ENCODE results near the gene PNRC1. TPM values are rescaled to one million over a fixed set of nuclear protein-coding genes. Genes with fewer than 3 reads are reported as not detected.

Gene PNRC1
- total and polyA plus RNA-seq, 2 of the 4 experiments (the other 2 are of a cell fraction) = 6.5 to 8.1 TPM

DNA sequence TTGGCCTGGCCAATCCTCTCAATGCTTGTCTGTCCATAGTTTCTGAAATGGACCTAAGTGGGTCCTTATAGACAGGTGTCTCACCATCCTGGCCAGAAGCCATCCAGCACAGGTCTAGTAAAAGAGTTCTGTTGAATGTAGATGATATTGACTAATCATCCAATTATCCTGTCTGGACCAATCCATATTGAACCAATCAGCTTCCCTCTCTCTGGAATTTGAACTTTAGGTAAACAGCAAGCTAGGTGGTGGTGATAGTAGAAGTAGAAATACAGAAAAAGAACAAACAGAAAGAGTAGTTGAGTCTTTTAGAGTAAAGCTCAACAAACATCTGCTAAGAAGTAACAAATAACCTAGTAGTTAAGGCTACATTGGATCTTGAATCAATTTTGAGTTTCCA, 9.5 kb upstream of the PNRC1 start:
- H2BK20ac ChIP-seq (ENCODE audit: low read depth, low read length) = no peak overlapping the region
- DNase-seq (no peak), ATAC-seq (ENCODE audit: low read depth) (no peak)
- no peak overlapping the region for H2AK9ac ChIP-seq (replicated peaks; ENCODE audit: low read depth, low read length, poor library complexity)
- H3K9ac ChIP-seq (ENCODE audit: low read depth, low read length) = no peak overlapping the region
- H3K4me3 ChIP-seq (ENCODE audit: insufficient read depth, low read depth, low read length) = no peak overlapping the region
- H4K91ac ChIP-seq (ENCODE audit: insufficient read depth, low read depth, low read length) = no peak overlapping the region
- peaks cover 19% of the 10 kb centered on the region for H3K27me3 ChIP-seq (ENCODE audit: control insufficient read depth, insufficient read depth, low read length)
- H4K20me1 ChIP-seq (ENCODE audit: insufficient read depth, low read length) = no peaks in the 10 kb centered on the region
- H4K5ac ChIP-seq (ENCODE audit: low read depth, low read length) = no peak overlapping the region
- H2AK5ac ChIP-seq (ENCODE audit: low read depth, low read length) = no peak overlapping the region
- no peak overlapping the region for H2BK5ac ChIP-seq (ENCODE audit: low read depth, low read length, poor library complexity, severe bottlenecking)
- H3K18ac ChIP-seq (ENCODE audit: low read depth, low read length) = no peak overlapping the region
- no peak overlapping the region for H3K56ac ChIP-seq (ENCODE audit: extremely low read depth, insufficient read depth, low read length)
- H3K9me3 ChIP-seq (ENCODE audit: control insufficient read depth, insufficient read depth, low read length) = no peaks in the 10 kb centered on the region
- no peak overlapping the region for H4K8ac ChIP-seq (ENCODE audit: low read depth in 2 of 2, low read length in 2 of 2)
- H3K4ac ChIP-seq (ENCODE audit: low read depth, low read length) = no peak overlapping the region
- no peak overlapping the region for H2BK120ac ChIP-seq (ENCODE audit: low read depth, low read length)
- dilution Hi-C loops (cut with HindIII; ENCODE audit: low sequenced_read_pairs, unreplicated experiment) = no loop called here
- in situ Hi-C loops (cut with MboI; ENCODE audit: low sequenced_read_pairs) = loop anchor here (10.0 kb wide), 1 partner anchor 86 kb away; no protein-coding TSS in a partner anchor
- H2AFZ ChIP-seq (replicated peaks; ENCODE audit: low read length, poor library complexity) = no peak overlapping the region
- CTCF ChIA-PET = interaction anchor here (0.7 kb wide), 1 partner anchor 51 kb away, joined by 3 read pairs; no protein-coding TSS in a partner anchor
- TF ChIP-seq MAZ (IDR thresholded peaks at IDR 0.05; ENCODE audit: borderline replicate concordance, low read depth, low read length) (no peak), MAFK (IDR thresholded peaks at IDR 0.05; ENCODE audit: low read depth, low read length) (no peak), NFE2L2 (IDR thresholded peaks at IDR 0.05; ENCODE audit: low read depth, low read length) (no peak), CEBPB (IDR thresholded peaks at IDR 0.05; ENCODE audit: low read depth, low read length) (no peak), CHD1 (IDR thresholded peaks at IDR 0.05; ENCODE audit: low read depth, low read length) (no peak), RAD21 (IDR thresholded peaks at IDR 0.05; ENCODE audit: low read length) (no peak), FOS (IDR thresholded peaks at IDR 0.05; ENCODE audit: low read depth, low read length) (no peak), BHLHE40 (IDR thresholded peaks at IDR 0.05; ENCODE audit: low read depth, low read length) (no peak), RFX5 (IDR thresholded peaks at IDR 0.05; ENCODE audit: low read depth, low read length) (no peak), POLR2A (IDR thresholded peaks at IDR 0.05; ENCODE audit: low read depth, low read length) (no peak), CTCF (conservative IDR thresholded peaks at IDR 0.05; ENCODE audit: low read depth, low read length) (no peak), SMC3 (IDR thresholded peaks at IDR 0.05; ENCODE audit: low read depth, low read length) (no peak), RCOR1 (IDR thresholded peaks at IDR 0.05; ENCODE audit: insufficient replicate concordance, low read length) (no peak), MXI1 (IDR thresholded peaks at IDR 0.05; ENCODE audit: borderline replicate concordance, low read depth, low read length) (no peak)
- TF ChIP-seq, protein P1, sequence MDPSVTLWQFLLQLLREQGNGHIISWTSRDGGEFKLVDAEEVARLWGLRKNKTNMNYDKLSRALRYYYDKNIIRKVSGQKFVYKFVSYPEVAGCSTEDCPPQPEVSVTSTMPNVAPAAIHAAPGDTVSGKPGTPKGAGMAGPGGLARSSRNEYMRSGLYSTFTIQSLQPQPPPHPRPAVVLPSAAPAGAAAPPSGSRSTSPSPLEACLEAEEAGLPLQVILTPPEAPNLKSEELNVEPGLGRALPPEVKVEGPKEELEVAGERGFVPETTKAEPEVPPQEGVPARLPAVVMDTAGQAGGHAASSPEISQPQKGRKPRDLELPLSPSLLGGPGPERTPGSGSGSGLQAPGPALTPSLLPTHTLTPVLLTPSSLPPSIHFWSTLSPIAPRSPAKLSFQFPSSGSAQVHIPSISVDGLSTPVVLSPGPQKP (IDR thresholded peaks at IDR 0.05; ENCODE audit: borderline replicate concordance, low read depth, low read length) = no peak
- TF ChIP-seq, protein P2, sequence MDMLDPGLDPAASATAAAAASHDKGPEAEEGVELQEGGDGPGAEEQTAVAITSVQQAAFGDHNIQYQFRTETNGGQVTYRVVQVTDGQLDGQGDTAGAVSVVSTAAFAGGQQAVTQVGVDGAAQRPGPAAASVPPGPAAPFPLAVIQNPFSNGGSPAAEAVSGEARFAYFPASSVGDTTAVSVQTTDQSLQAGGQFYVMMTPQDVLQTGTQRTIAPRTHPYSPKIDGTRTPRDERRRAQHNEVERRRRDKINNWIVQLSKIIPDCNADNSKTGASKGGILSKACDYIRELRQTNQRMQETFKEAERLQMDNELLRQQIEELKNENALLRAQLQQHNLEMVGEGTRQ (IDR thresholded peaks at IDR 0.05; ENCODE audit: low read depth, low read length) = no peak
- H3K9me1 ChIP-seq (ENCODE audit: insufficient read depth, low read length) = no peaks in the 10 kb centered on the region
- no peak overlapping the region for H3K27ac ChIP-seq (ENCODE audit: insufficient read depth, low read length)
- H3K79me1 ChIP-seq (ENCODE audit: low read depth in 1 of 2, low read length in 2 of 2) = no peaks in the 10 kb centered on the region
- H3K4me1 ChIP-seq (ENCODE audit: control insufficient read depth, insufficient read depth, low read length) = no peaks in the 10 kb centered on the region
- intact Hi-C loops (cut with micrococcal nuclease) = no loop called here
- H2BK15ac ChIP-seq (ENCODE audit: low read depth, low read length) = no peak overlapping the region
- POLR2A ChIA-PET (ENCODE audit: unreplicated experiment) = no interaction called here
- H3K23ac ChIP-seq (ENCODE audit: low read depth, low read length) = no peak overlapping the region
- no TSS peak for BruUV-seq (replicated peaks)
- H3K14ac ChIP-seq (replicated peaks; ENCODE audit: low read depth, low read length) = no peak overlapping the region
- H3K4me2 ChIP-seq (ENCODE audit: low read depth, low read length) = no peak overlapping the region
- H3K36me3 ChIP-seq (ENCODE audit: control insufficient read depth, insufficient read depth, low read length) = no peaks in the 10 kb centered on the region

Data from IMR-90 (cell line).